OCI-LY1 (cell line): ENCODE data around the gene PNLDC1.

Experiments used
- H2AFZ ChIP-seq: fragments of 200-600 bp; sonication (generic), shearing (Covaris generic); 2 replicates; pipeline ENCODE4 v1.6.0; 2014; ENCODE audit warnings: antibody characterized with exemption, mild to moderate bottlenecking, low read length
- H3F3A ChIP-seq: fragments of 200-600 bp; sonication (generic), shearing (Covaris generic); 2 replicates; pipeline ENCODE4 v1.6.0; 2014; ENCODE audit warnings: mild to moderate bottlenecking, antibody characterized with exemption, low read length, moderate library complexity; ENCODE audit not compliant: insufficient read depth
- H3K27ac ChIP-seq: fragments of 200-600 bp; sonication (generic); 2 replicates; pipeline ENCODE4 v1.5.1; 2014; ENCODE audit warnings: low read length, mixed run types, mild to moderate bottlenecking, low read depth; ENCODE audit not compliant: poor library complexity, severe bottlenecking
- H3K27me3 ChIP-seq: fragments of 200-600 bp; sonication (generic); 2 replicates; pipeline ENCODE4 v1.6.0; 2014; ENCODE audit warnings: antibody characterized with exemption, mild to moderate bottlenecking, low read length, moderate library complexity; ENCODE audit not compliant: insufficient read depth
- H3K36me3 ChIP-seq: fragments of 200-600 bp; sonication (generic); 2 replicates; pipeline ENCODE4 v1.6.1; 2014; ENCODE audit warnings: mild to moderate bottlenecking, antibody characterized with exemption, low read length, moderate library complexity, mixed read lengths; ENCODE audit not compliant: insufficient read depth
- H3K4me1 ChIP-seq: fragments of 200-600 bp; sonication (generic); 2 replicates; pipeline ENCODE4 v1.5.1; 2014; ENCODE audit warnings: mild to moderate bottlenecking, low read length, moderate library complexity; ENCODE audit not compliant: insufficient read depth, severe bottlenecking
- H3K4me2 ChIP-seq: fragments of 200-600 bp; sonication (generic), shearing (Covaris generic); 2 replicates; pipeline ENCODE4 v1.6.1; 2014; ENCODE audit warnings: low read length
- H3K4me3 ChIP-seq: fragments of 200-600 bp; sonication (generic); 2 replicates; pipeline ENCODE4 v1.5.1; 2014; ENCODE audit warnings: low read length, low read depth, mild to moderate bottlenecking, mixed read lengths; ENCODE audit not compliant: poor library complexity, severe bottlenecking
- H3K79me2 ChIP-seq: fragments of 200-600 bp; shearing (Covaris generic); 2 replicates; pipeline ENCODE4 v1.6.1; 2016; ENCODE audit warnings: mixed run types, low read length, mixed read lengths; ENCODE audit not compliant: insufficient read depth
- H3K9ac ChIP-seq: fragments of 200-600 bp; sonication (generic), shearing (Covaris generic); 2 replicates; pipeline ENCODE4 v1.6.1; 2014; ENCODE audit warnings: mild to moderate bottlenecking, low read length, mixed read lengths
- H3K9me2 ChIP-seq: fragments of 200-600 bp; sonication (generic), shearing (Covaris generic); 2 replicates; pipeline ENCODE4 v1.6.1; 2014; ENCODE audit warnings: low read depth, mild to moderate bottlenecking, low read length, mixed read lengths
- H3K9me3 ChIP-seq: fragments of 200-600 bp; shearing (Covaris generic); 2 replicates; pipeline ENCODE4 v1.6.1; 2014; ENCODE audit warnings: low read length, mixed read lengths
- H4K20me1 ChIP-seq: fragments of 200-600 bp; sonication (generic), shearing (Covaris generic); 2 replicates; pipeline ENCODE4 v1.6.0; 2016; ENCODE audit warnings: mild to moderate bottlenecking, low read length; ENCODE audit not compliant: insufficient read depth
- CTCF ChIP-seq: fragments of 200-600 bp; sonication (generic), shearing (Covaris generic); IDR thresholded peaks from 2 replicates; pipeline ENCODE4 v1.5.1; 2017; ENCODE audit warnings: mild to moderate bottlenecking, antibody characterized with exemption, low read length, moderate library complexity, mixed read lengths
- EZH2 ChIP-seq: fragments of 200-600 bp; sonication (generic), shearing (Covaris generic); IDR thresholded peaks from 2 replicates; pipeline ENCODE4 v1.8.0; 2017; ENCODE audit warnings: borderline replicate concordance, mixed run types, mild to moderate bottlenecking, antibody characterized with exemption, low read length, moderate library complexity, mixed read lengths

Gene PNLDC1

GRCh38 chr6:159858259-159858658 is 58.2 kb downstream of the PNLDC1 start:
- Histone ChIP-seq H3K79me2 (no peaks in the 10 kb centered on the region), H2AFZ (no peak overlapping the region), H3K4me3 (no peak overlapping the region), H3K27me3 (no peaks in the 10 kb centered on the region), H3K4me2 (no peak overlapping the region), H3K9ac (no peak overlapping the region), H3K27ac (no peak overlapping the region), H3K4me1 (no peaks in the 10 kb centered on the region), H3K9me2 (no peaks in the 10 kb centered on the region), H4K20me1 (no peaks in the 10 kb centered on the region), H3K36me3 (no peaks in the 10 kb centered on the region), H3K9me3 (no peaks in the 10 kb centered on the region), H3F3A (no peaks in the 10 kb centered on the region; the same call in 1 of the 2 replicates)
- TF ChIP-seq EZH2: no peak
- no peak for TF ChIP-seq CTCF

GRCh38 chr6:159860482-159860881 is 60.4 kb downstream of the PNLDC1 start:
- no peaks in the 10 kb centered on the region for H3K9me3 ChIP-seq
- no peak overlapping the region for H2AFZ ChIP-seq
- no peak overlapping the region for H3K4me2 ChIP-seq
- H3K9ac ChIP-seq: no peak overlapping the region
- no peaks in the 10 kb centered on the region for H3K36me3 ChIP-seq
- no peaks in the 10 kb centered on the region for H4K20me1 ChIP-seq
- no peak overlapping the region for H3K27ac ChIP-seq
- no peaks in the 10 kb centered on the region for H3K4me1 ChIP-seq
- H3K4me3 ChIP-seq: no peak overlapping the region
- TF ChIP-seq CTCF (no peak), EZH2 (no peak)
- H3K79me2 ChIP-seq: no peaks in the 10 kb centered on the region
- H3K9me2 ChIP-seq: no peaks in the 10 kb centered on the region
- no peaks in the 10 kb centered on the region; the same call in 1 of the 2 replicates for H3F3A ChIP-seq
- no peaks in the 10 kb centered on the region for H3K27me3 ChIP-seq

- Histone ChIP-seq H4K20me1 (no peaks in the 10 kb centered on the region), H3K36me3 (no peaks in the 10 kb centered on the region), H3K4me3 (no peak overlapping the region), H3K9me3 (no peaks in the 10 kb centered on the region), H3K27ac (no peak overlapping the region), H3F3A (no peaks in the 10 kb centered on the region), H3K9me2 (no peaks in the 10 kb centered on the region), H3K4me2 (no peak overlapping the region), H3K4me1 (no peaks in the 10 kb centered on the region), H3K27me3 (no peaks in the 10 kb centered on the region), H2AFZ (no peak overlapping the region), H3K79me2 (no peaks in the 10 kb centered on the region), H3K9ac (no peak overlapping the region)
- no peak for TF ChIP-seq CTCF
- TF ChIP-seq EZH2: no peak
These were observed 62.0 kb downstream of the PNLDC1 start for GRCh38 chr6:159862103-159862502.
